ENCODE data around the gene RPS13.
A peak's percentile ranks its signal among the peaks of the same experiment; 100 is the strongest.
"Not testable (repeated sequence)": the region's sequence is repeated elsewhere in the genome, so short reads cannot be mapped to it uniquely, and the experiment has no call there.

Gene RPS13

GRCh38 chr11:17077520-17078401 lies at the start of gene RPS13:
Gene RPS13, minus strand, starts transcription at chr11:17077667. Its CDS starts 26 bp downstream, at chr11:17077641.
- DNase-seq (ENCODE audit: low read depth in 2 of 2), result peak; percentile 77 to 83

GRCh38 chr11:17121981-17122380 lies 44.5 kb upstream of the RPS13 start:
- DNase-seq (ENCODE audit: low read depth in 2 of 2), result no peak

DNA sequence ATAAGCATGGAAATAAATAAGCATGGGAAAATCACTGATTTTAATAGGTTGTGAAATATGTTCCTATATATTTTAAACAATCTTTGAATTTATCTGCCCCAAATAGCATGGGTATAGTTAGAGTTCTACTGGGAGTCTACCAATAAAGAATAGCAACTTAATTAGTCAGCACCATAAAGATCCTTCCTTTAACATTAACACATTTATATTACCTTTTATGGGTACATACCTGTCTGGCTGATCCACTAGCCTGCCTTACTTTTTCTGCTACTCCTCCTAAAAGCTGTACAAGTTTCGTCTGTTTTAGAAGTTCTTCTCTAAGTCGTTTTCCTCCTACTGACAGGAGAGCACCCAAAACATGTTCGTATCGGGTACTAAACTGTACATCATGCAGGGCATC lies 39.8 kb upstream of the RPS13 start:
- DNase-seq (ENCODE audit: low read depth in 2 of 2), result no peak

GRCh38 chr11:17116117-17116516 lies 38.6 kb upstream of the RPS13 start:
- DNase-seq (ENCODE audit: low read depth in 2 of 2), result no peak

GRCh38 chr11:17107745-17108144 lies 30.3 kb upstream of the RPS13 start:
- DNase-seq (ENCODE audit: low read depth in 2 of 2), result not testable (repeated sequence)

DNA sequence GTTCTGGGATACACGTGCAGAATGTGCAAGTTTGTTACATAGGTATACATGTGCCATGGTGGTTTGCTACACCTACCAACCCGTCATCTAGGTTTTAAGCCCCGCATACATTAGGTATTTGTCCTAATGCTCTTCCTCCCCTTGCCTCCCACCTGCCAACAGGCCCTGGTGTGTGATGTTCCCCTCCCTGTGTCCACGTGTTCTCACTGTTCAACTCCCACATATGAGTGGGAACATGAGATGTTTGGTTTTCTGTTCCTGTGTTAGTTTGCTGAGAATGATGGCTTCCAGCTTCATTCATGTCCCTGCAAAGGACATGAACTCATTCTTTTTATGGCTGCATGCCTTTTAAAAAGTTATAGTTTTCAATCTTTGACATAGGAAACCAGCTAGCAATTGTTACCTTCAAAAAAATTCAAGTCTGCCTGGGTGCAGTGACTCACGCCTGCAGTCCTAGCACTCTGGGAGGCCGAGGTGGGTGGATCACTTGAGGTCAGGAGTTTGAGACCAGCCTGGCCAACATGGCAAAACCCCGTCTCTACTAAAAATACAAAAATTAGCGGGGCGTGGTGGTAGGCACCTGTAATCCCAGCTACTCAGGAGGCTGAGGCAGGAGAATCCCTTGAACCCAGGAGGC lies 28.1 kb upstream of the RPS13 start:
- not testable (repeated sequence) for DNase-seq (ENCODE audit: low read depth in 2 of 2)

GRCh38 chr11:17102462-17102861 lies 25.0 kb upstream of the RPS13 start:
- no peak for DNase-seq (ENCODE audit: low read depth in 2 of 2)

GRCh38 chr11:17098658-17099057 lies 21.2 kb upstream of the RPS13 start:
- no peak for DNase-seq (ENCODE audit: low read depth in 2 of 2)

DNA sequence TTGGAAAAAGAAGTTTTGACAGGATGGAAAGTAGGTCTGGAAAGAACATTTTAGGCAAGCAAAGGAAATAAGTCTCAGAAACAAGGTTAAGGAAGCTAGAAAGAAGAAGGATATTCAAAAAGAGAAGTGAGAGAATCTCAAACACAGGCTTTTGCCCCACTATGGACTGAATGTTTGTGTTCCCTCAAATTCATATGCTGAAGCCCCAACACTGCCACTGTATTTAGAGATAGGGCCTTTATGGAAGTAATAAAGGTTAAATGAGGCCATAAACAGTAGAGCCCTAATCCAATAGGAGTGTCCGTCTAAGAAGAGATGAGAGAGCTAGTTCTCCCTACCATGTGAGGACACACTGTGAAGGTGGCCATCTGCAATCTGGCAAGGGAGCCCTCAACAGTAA lies 20.6 kb upstream of the RPS13 start:
- no peak for DNase-seq (ENCODE audit: low read depth in 2 of 2)

DNA sequence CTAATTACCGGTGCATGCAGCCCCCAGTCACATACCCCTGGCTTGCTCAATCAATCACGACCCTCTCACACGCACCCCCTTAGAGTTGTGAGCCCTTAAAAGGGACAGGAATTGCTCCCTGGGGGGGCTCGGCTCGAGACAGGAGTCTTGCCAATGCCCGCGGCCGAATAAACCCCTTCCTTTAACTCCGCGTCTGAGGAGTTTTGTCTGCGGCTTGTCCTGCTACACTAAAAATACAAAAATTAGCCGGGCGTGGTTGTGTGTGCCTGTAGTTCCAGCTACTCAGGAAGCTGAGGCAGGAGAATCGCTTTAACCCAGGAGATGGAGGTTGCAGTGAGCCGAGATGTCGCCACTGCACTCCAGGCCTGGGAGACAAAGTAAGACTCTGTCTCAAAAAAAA lies 8.5 kb upstream of the RPS13 start:
- DNase-seq (ENCODE audit: low read depth in 2 of 2), result not testable (repeated sequence)

DNA sequence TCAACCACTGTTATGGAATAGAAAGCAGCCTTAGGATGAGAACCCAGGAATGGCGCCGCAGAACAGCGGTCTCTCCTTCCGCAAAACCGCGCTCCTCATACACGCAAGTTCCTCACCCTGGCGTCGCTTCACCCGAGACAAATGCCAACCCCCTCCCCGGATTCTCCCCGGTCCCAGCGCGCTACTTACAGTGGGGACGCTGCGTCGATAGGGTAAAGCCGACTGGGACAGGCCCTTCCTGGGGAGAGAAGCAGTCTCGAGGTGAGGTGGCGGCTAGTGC lies 287 bp downstream of the RPS13 start:
- DNase-seq (ENCODE audit: low read depth in 2 of 2), result no peak

DNA sequence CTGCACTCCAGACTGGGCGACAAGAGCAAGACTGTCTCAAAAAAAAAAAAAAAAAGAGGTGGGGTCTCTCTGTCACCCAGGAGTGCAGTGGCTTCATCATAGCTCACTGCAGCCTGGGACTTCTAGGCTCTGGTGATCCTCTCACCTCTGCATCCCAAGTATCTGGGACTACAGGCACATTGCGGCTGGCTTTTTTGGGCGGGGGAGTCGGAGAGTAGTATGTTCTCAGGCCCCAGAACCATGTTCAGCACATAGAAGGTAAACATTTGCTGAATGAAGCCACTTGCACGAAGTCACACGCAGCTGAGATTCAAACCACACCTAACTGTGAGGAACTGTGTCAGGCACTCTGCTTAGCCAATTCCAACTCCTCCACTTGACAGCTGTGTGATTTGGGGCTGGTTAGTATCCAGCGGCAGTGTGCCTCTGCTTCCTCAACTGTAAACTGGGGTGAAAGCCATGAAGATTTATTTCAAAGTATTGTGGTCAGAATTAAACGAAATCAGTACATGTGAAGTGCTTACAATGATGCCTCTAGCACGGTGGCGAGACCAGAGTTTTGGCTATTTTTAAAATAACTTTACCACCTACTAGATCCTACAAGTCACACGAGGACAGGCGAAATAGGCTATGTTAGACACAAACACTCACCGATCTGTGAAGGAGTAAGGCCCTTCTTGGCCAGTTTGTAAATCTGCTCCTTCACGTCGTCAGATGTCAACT lies 789 bp downstream of the RPS13 start:
- no peak for DNase-seq (ENCODE audit: low read depth in 2 of 2)

GRCh38 chr11:17075506-17075905 lies 2.0 kb downstream of the RPS13 start:
- DNase-seq (ENCODE audit: low read depth in 2 of 2), result no peak

GRCh38 chr11:17073370-17074027 lies 4.0 kb downstream of the RPS13 start:
- no peak for DNase-seq (ENCODE audit: low read depth in 2 of 2)

GRCh38 chr11:17067417-17067816 lies 10.1 kb downstream of the RPS13 start:
- no peak for DNase-seq (ENCODE audit: low read depth in 2 of 2)

DNA sequence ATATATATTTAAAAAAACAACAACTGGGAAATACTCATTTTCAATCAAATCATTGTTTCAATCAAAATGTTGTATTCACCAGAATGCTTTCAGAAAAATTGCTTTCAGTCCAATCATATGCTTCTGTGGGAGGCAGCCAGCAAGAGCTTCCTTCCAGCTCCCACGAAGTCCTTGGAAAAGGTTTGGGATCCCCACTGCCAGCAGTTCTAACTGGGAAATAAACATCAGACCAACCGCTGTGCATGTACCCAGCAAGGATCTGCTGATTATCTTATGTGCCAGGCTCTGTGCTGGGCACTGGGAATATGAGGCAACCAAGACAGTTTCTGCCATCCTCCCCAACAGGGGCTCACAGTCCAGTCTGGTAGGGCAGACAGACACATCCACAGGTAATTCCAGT lies 10.8 kb downstream of the RPS13 start:
- no peak for DNase-seq (ENCODE audit: low read depth in 2 of 2)

GRCh38 chr11:17063171-17064002 lies 14.1 kb downstream of the RPS13 start:
- DNase-seq (ENCODE audit: low read depth in 2 of 2), result peak in 1 of 2 donors; percentile 28

GRCh38 chr11:17051146-17051545 lies 26.3 kb downstream of the RPS13 start:
- not testable (repeated sequence) for DNase-seq (ENCODE audit: low read depth in 2 of 2)

GRCh38 chr11:17048491-17048890 lies 29.0 kb downstream of the RPS13 start:
- DNase-seq (ENCODE audit: low read depth in 2 of 2), result not testable (repeated sequence)

DNA sequence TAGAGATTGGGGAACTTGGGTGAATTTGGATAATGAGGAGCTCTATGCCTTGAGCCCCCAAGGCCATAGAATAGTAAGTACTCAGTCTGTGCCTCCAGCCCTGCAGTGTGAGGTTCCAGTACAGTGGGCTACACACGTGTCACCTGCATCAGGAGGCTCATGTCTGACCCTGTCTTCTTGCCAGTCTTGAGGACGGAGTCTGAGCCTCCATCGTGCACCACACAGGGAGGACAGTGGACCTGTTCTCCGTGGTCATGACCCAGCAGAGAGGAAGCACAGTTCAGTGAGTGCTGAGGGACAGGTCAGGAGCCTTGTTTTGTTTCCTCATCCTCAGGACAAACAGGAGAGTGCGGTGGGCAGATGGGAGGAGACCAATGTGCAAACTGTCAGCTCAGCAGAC lies 30.8 kb downstream of the RPS13 start:
- DNase-seq (ENCODE audit: low read depth in 2 of 2), result no peak
